LNCaP clone FGC (cell line): ENCODE measurements around the gene ZNF521.

Source experiments
- DNase-seq: peaks from one replicate; pipeline ENCODE4 v3.0.0-alpha.2; 2011; ENCODE audit warnings: low read depth
- H3K4me3 ChIP-seq: 2 replicates; pipeline ENCODE4 v1.5.1; 2011; ENCODE audit warnings: mild to moderate bottlenecking, low read depth, low read length, control low read depth
- CTCF ChIP-seq: IDR thresholded peaks from 2 replicates; pipeline ENCODE4 v1.5.1; 2012; ENCODE audit warnings: mild to moderate bottlenecking; ENCODE audit not compliant: control insufficient read depth, insufficient read depth; ENCODE audit errors: extremely low read depth

Gene ZNF521

DNA sequence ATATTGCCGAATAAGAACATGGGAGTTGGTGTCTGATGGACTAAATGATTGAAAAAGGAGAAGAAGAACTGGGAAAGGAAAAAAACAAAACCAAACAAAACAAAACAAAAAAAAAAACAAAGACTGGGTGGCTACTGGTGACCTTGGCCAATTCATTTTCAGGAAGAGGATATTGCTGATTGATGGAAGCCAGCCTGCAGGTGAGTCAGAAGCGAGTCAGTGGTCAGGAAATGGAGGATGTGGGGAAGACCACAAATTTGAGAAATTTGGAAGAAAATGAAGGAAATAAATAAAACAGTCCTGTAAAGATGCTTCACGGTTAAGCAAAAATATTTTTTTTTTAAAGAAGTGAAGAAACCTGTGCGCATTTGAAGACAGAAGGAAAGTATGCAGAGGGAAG lies 296.9 kb downstream of the ZNF521 start:
- DNase-seq: no peak
- H3K4me3 ChIP-seq: no peak overlapping the region
- no peak for TF ChIP-seq CTCF

DNA sequence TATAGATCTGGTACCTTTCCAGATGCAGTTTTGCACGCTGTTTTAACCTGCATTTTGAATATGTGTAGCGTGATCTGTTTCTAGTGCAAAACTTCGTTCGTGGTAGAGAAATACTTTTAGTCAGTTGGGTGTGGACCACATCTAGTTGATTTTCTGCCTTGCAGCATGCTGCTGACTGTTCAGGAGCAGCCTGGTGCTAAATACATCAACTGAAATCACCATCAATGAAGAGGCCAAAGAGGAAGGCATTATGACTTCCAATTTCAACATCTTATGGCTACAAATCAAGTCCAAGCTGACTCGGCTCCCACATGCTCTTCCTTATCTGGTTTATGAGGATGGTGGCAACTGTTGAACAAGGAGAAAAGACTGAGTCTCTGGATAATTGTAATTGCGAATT lies 298.5 kb downstream of the ZNF521 start:
- no peak for DNase-seq
- no peak overlapping the region for H3K4me3 ChIP-seq
- no peak for TF ChIP-seq CTCF

DNA sequence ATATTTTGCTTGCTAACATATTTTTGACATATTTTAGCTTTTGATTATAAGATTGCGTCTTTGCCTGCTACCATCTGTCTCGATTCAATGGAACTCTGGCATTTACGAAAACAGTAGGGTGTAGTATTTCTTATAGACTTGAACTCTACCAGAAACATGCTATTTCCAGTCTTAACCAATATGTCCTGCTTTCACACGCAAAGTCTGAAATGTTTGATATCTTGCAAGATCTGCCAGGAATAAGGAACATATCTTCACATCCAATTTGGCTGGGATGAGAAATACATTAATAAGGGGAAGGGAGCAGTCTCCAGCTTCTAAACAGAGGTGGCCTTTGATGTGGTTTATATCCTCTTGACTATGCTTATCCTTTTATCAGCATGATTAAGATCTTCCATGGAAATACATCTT lies 299.4 kb downstream of the ZNF521 start:
- DNase-seq: no peak
- TF ChIP-seq CTCF: no peak

DNA sequence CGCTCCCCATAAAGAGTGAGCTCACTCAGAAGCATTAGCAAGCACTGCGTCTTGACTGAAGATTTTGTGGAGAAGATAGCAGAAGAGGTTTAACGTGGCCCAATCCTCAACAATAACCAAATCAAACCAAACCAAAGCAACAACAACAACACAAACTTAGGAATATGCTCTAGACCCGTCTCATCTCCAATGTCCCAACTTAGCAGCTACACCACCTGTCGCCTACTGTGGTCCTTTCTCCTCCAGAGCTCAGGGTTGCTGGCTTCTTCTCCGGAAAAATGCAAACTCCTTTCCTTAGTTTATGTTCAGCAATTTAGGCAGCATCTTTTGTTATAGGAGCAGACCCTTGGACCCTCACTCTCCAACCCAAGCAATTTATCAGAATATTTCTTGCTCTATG lies 301.4 kb downstream of the ZNF521 start:
- no peak overlapping the region for H3K4me3 ChIP-seq
- no peak for TF ChIP-seq CTCF
- DNase-seq: no peak

More for the DNA sequence above, 299.4 kb downstream of the ZNF521 start:
- H3K4me3 ChIP-seq: no peak overlapping the region

DNA sequence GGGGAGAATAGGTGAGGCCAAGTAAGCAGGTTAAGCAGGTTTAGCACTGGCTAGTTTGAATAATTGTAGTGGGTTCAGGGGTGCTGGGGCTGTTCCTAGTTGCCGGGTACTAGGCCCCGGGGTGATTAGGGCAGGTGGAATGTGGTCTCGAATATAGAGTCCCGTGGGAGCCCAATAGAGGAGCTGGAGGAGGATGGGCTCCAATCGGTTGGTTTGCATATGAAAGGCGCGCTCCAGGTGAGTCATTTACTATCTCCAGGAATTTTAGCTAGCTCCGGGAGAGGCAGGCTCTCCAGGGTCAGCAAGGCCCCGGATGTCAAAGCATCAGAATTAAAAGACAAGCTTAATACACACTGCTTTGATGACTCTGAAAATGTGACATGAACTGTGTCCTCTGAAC lies 304.0 kb downstream of the ZNF521 start:
- TF ChIP-seq CTCF: no peak
- no peak for DNase-seq
- no peak overlapping the region for H3K4me3 ChIP-seq

GRCh38 chr18:25047421-25047820 lies 304.5 kb downstream of the ZNF521 start:
- TF ChIP-seq CTCF: no peak
- no peak overlapping the region for H3K4me3 ChIP-seq
- DNase-seq: no peak

DNA sequence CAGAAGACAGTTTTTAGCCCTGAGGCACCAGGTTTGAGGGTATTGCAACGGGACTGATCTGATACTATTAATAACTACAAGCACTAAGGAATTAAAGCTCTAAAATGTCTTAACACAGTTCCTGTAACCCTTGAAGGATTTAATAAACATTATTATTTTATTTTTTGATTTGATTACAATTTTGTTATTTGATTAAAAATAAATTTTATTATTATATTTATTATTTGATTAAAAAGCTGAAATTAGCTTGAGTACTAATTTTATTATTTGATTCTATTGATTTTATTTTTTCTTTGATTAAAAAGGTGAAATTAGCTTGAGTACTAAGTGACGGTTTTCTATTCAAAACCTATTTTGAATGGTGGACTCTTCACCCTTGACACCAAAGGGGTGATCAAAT lies 307.3 kb downstream of the ZNF521 start:
- H3K4me3 ChIP-seq: no peak overlapping the region
- DNase-seq: no peak
- TF ChIP-seq CTCF: no peak
